Lower leg skin (tissue), 4 donors: ENCODE results near the gene ZSCAN16. TPM values are rescaled to one million over a fixed set of nuclear protein-coding genes. Genes with fewer than 3 reads are reported as not detected.

Source experiments
- DNase-seq, 2 donors: peaks; one replicate each; pipeline ENCODE4 v3.0.0-alpha.2; 2019; ENCODE audit warnings: low spot score in 2 of 2
- H3K4me3 ChIP-seq: fragments of 200-600 bp; sonication (generic); 2 replicates; pipeline ENCODE4 v1.5.1; 2017; ENCODE audit warnings: mild to moderate bottlenecking, low read depth; ENCODE audit not compliant: poor library complexity, severe bottlenecking
- CTCF ChIP-seq, 3 donors: fragments of 450-650 bp; IDR thresholded peaks; one replicate each; pipeline ENCODE4 v1.5.1; 2016; ENCODE audit warnings: antibody characterized with exemption in 3 of 3, mild to moderate bottlenecking in 3 of 3, moderate library complexity in 2 of 3
- POLR2A ChIP-seq, 2 donors: fragments of 450-650 bp; IDR thresholded peaks; one replicate each; pipeline ENCODE4 v1.6.1; 2016 to 2017; ENCODE audit warnings: antibody characterized with exemption in 2 of 2, mild to moderate bottlenecking in 1 of 2, moderate library complexity in 1 of 2
- WGBS, 2 donors: methylation state at CpG; one replicate each; pipeline ENCODE4 v1.1.5; 2018; 5-methylcytosine and 5-hydroxymethylcytosine counted together
- intact Hi-C: fragments of 100-400 bp; cut with DNase I; formaldehyde crosslinking; loops from one replicate; pipeline ENCODE4 v1.15.0; 2023; ENCODE audit warnings: low total_unique reads
- total RNA-seq, 4 donors: library from RNA; depleted of rRNA; stranded (reverse); fragments of >200 nt; gene quantifications; one replicate each; pipeline ENCODE4 v1.1.0, GENCODE V29; 2016

ZSCAN16 gene
- total RNA-seq, 4 donors from 2014 or later: 3.9 to 6.1 (median 5.3) TPM

GRCh38 chr6:28141500-28142329 lies 17.3 kb downstream of the ZSCAN16 start, which contains the start of gene ZKSCAN8:
TSS of gene ZKSCAN8 (plus strand) at chr6:28141883. CDS start at chr6:28148408, 6,525 bp downstream.
- intact Hi-C loops: no loop called here
- no peak for TF ChIP-seq CTCF (IDR thresholded peaks at IDR 0.05)
- no peak for TF ChIP-seq POLR2A (IDR thresholded peaks at IDR 0.05)
- DNase-seq: peak; percentile 63 to 93
- H3K4me3 ChIP-seq: peak within 1 kb of the TSS; percentile 80
- 0 to 1% methylated on average over 50 to 52 of the region's 52 CpGs for WGBS, 2 donors

- DNase-seq: no peak
- TF ChIP-seq CTCF (IDR thresholded peaks at IDR 0.05) (no peak), POLR2A (IDR thresholded peaks at IDR 0.05) (no peak)
- peak overlapping the region; percentile 80 for H3K4me3 ChIP-seq
- intact Hi-C loops: no loop called here
- WGBS, 2 donors: 9 to 13% methylated on average over 4 of the region's 4 CpGs
Observed at GRCh38 chr6:28142446-28142845, 18.0 kb downstream of the ZSCAN16 start.

GRCh38 chr6:28145231-28145630 lies 20.8 kb downstream of the ZSCAN16 start:
- H3K4me3 ChIP-seq: no peak overlapping the region
- WGBS, 2 donors: 79 to 100% methylated on average over 1 of the region's 1 CpG
- intact Hi-C loops: no loop called here
- TF ChIP-seq CTCF (IDR thresholded peaks at IDR 0.05) (no peak), POLR2A (IDR thresholded peaks at IDR 0.05) (no peak)
- DNase-seq: no peak

GRCh38 chr6:28152531-28152930 lies 28.1 kb downstream of the ZSCAN16 start:
- DNase-seq: no peak
- no peak overlapping the region for H3K4me3 ChIP-seq
- intact Hi-C loops: no loop called here
- WGBS, 2 donors: 94 to 100% methylated on average over 2 of the region's 2 CpGs
- no peak for TF ChIP-seq POLR2A (IDR thresholded peaks at IDR 0.05)
- no peak for TF ChIP-seq CTCF (IDR thresholded peaks at IDR 0.05)

- intact Hi-C loops: no loop called here
- H3K4me3 ChIP-seq: no peak overlapping the region
- TF ChIP-seq CTCF (IDR thresholded peaks at IDR 0.05): no peak
- no peak for TF ChIP-seq POLR2A (IDR thresholded peaks at IDR 0.05)
- WGBS, 2 donors: 95% methylated on average over 1 of the region's 1 CpG
- no peak for DNase-seq
Observed at GRCh38 chr6:28153546-28153945, 29.1 kb downstream of the ZSCAN16 start.
